Putamen (tissue), 1 donor: Measurements from ENCODE around the gene FKBP14.
A peak's percentile ranks its signal among the peaks of the same experiment; 100 is the strongest.
"Not testable (repeated sequence)": the region's sequence is repeated elsewhere in the genome, so short reads cannot be mapped to it uniquely, and the experiment has no call there.

Experiments used
- DNase-seq: peaks from one replicate; pipeline ENCODE4 v3.0.0-alpha.2; 2016; ENCODE audit warnings: low spot score

Gene FKBP14

GRCh38 chr7:29990931-29991330 lies 35.6 kb downstream of the FKBP14 start:
- DNase-seq: no peak

GRCh38 chr7:29989257-29989995 lies 37.1 kb downstream of the FKBP14 start, which contains the start of gene SCRN1:
TSS of gene SCRN1 (minus strand) at chr7:29989801. CDS start at chr7:29969067, 20,734 bp downstream.
- peak; percentile 47 for DNase-seq

- peak; percentile 60 for DNase-seq
Observed at GRCh38 chr7:29988424-29989256, 37.9 kb downstream of the FKBP14 start.

- DNase-seq: no peak
Observed at GRCh38 chr7:29987811-29988317, 38.6 kb downstream of the FKBP14 start.

- no peak for DNase-seq
Observed at GRCh38 chr7:29987083-29987482, 39.4 kb downstream of the FKBP14 start.

- DNase-seq: no peak
Observed at GRCh38 chr7:29980151-29980550, 46.4 kb downstream of the FKBP14 start.

- DNase-seq: no peak
Observed at GRCh38 chr7:29977886-29978651, 48.4 kb downstream of the FKBP14 start.

- no peak for DNase-seq
Observed at GRCh38 chr7:29976673-29977415, 49.7 kb downstream of the FKBP14 start.

GRCh38 chr7:29976266-29976665 lies 50.2 kb downstream of the FKBP14 start:
- no peak for DNase-seq

- no peak for DNase-seq
Observed at GRCh38 chr7:29975561-29975960, 50.9 kb downstream of the FKBP14 start.

- DNase-seq: no peak
Observed at GRCh38 chr7:29974286-29974685, 52.2 kb downstream of the FKBP14 start.

- no peak for DNase-seq
Observed at GRCh38 chr7:29972315-29972669, 54.2 kb downstream of the FKBP14 start.

- DNase-seq: no peak
Observed at GRCh38 chr7:29971566-29972314, 54.8 kb downstream of the FKBP14 start.

GRCh38 chr7:29970158-29970557 lies 56.3 kb downstream of the FKBP14 start:
- no peak for DNase-seq

- no peak for DNase-seq
Observed at GRCh38 chr7:29969738-29970137, 56.8 kb downstream of the FKBP14 start.

GRCh38 chr7:29968683-29969395 lies 57.7 kb downstream of the FKBP14 start:
- peak; percentile 48 for DNase-seq

- no peak for DNase-seq
Observed at GRCh38 chr7:29965030-29965429, 61.5 kb downstream of the FKBP14 start.

- no peak for DNase-seq
Observed at GRCh38 chr7:29962035-29962434, 64.5 kb downstream of the FKBP14 start.

- not testable (repeated sequence) for DNase-seq
Observed at GRCh38 chr7:29961611-29962010, 64.9 kb downstream of the FKBP14 start.
